Glutamatergic neuron (in vitro differentiated cells): Measurements from ENCODE around the gene BCAT1. TPM values are rescaled to one million over a fixed set of nuclear protein-coding genes. Genes with fewer than 3 reads are reported as not detected.
"Not testable (repeated sequence)": the region's sequence is repeated elsewhere in the genome, so short reads cannot be mapped to it uniquely, and the experiment has no call there.

Source experiments
- DNase-seq: peaks from one replicate; pipeline ENCODE4 v3.0.0; 2022
- H3K27ac Mint-ChIP-seq: one replicate; pipeline ENCODE4 v1.8.0; 2020; ENCODE audit warnings: mild to moderate bottlenecking, mixed read lengths, inconsistent platforms; ENCODE audit not compliant: unreplicated experiment
- H3K27me3 Mint-ChIP-seq: one replicate; pipeline ENCODE4 v1.8.0; 2020; ENCODE audit warnings: mild to moderate bottlenecking, moderate library complexity, mixed read lengths, inconsistent platforms; ENCODE audit not compliant: unreplicated experiment
- H3K36me3 Mint-ChIP-seq: one replicate; pipeline ENCODE4 v1.8.0; 2020; ENCODE audit warnings: mild to moderate bottlenecking, mixed read lengths, inconsistent platforms; ENCODE audit not compliant: unreplicated experiment
- H3K4me1 Mint-ChIP-seq: one replicate; pipeline ENCODE4 v1.8.0; 2020; ENCODE audit warnings: mild to moderate bottlenecking, low read depth, mixed read lengths, inconsistent platforms; ENCODE audit not compliant: unreplicated experiment
- H3K4me3 Mint-ChIP-seq: one replicate; pipeline ENCODE4 v1.8.0; 2020; ENCODE audit warnings: mild to moderate bottlenecking, mixed read lengths, inconsistent platforms; ENCODE audit not compliant: unreplicated experiment
- H3K9me3 Mint-ChIP-seq: one replicate; pipeline ENCODE4 v1.8.0; 2020; ENCODE audit warnings: mild to moderate bottlenecking, moderate library complexity, mixed read lengths, inconsistent platforms; ENCODE audit not compliant: unreplicated experiment
- total RNA-seq: library from RNA; stranded (reverse); fragmentation: NEBNext Ultra II Directional; extraction: Animal tissue kit (Norgen Biotek cat#: 25700); gene quantifications from one replicate; pipeline ENCODE4 v1.2.1, GENCODE V29; 2021; ENCODE audit not compliant: unreplicated experiment
- TF ChIP-seq, protein P1 (sequence below): fragments of 200-600 bp; sonication (generic); IDR thresholded peaks from one replicate; pipeline ENCODE4 v1.5.0; 2021; ENCODE audit not compliant: partially characterized antibody, unreplicated experiment

The BCAT1 gene
- total RNA-seq, 1 donor from 2014 or later: 401 TPM

DNA sequence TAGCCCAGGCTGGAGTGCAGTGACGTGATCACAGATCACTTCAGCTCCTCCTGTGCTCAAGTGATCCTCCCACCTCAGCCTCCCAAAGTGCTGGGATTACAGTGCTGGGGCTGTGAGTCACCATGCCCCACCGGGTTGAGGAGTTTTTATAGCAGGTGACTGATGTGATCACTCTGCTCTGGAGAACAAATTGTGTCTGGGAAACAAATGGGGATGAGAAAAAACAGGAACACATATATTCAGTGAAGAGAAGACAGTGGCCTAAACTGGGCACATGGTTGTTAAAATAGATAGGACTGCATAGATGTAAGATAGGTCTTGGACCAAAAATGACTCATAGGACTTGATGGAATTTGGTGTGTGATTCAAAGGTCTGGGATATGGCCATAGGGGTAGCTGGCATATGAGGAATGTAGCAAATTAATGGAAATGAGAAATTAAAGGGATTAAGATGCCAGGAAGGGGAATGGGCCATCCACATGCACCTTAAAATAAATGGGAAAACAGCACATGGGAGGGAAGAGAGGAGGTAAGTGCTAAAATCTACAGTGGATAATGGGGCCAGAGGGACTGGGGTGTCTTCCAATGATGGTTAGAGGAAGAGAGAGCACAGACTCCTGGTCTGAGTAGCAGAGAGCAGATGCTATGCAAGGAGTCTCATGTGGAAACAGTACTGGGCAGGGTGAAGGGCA lies 11.2 kb downstream of the BCAT1 start:
- Mint-ChIP-seq H3K4me3 (no peak overlapping the region), H3K36me3 (peaks cover 5% of the 10 kb centered on the region), H3K4me1 (peaks cover 14% of the 10 kb centered on the region), H3K27ac (no peak overlapping the region), H3K27me3 (peaks cover 1% of the 10 kb centered on the region), H3K9me3 (peaks cover 2% of the 10 kb centered on the region)
- no peak for DNase-seq
- TF ChIP-seq, protein P1, sequence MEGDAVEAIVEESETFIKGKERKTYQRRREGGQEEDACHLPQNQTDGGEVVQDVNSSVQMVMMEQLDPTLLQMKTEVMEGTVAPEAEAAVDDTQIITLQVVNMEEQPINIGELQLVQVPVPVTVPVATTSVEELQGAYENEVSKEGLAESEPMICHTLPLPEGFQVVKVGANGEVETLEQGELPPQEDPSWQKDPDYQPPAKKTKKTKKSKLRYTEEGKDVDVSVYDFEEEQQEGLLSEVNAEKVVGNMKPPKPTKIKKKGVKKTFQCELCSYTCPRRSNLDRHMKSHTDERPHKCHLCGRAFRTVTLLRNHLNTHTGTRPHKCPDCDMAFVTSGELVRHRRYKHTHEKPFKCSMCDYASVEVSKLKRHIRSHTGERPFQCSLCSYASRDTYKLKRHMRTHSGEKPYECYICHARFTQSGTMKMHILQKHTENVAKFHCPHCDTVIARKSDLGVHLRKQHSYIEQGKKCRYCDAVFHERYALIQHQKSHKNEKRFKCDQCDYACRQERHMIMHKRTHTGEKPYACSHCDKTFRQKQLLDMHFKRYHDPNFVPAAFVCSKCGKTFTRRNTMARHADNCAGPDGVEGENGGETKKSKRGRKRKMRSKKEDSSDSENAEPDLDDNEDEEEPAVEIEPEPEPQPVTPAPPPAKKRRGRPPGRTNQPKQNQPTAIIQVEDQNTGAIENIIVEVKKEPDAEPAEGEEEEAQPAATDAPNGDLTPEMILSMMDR: no peak

DNA sequence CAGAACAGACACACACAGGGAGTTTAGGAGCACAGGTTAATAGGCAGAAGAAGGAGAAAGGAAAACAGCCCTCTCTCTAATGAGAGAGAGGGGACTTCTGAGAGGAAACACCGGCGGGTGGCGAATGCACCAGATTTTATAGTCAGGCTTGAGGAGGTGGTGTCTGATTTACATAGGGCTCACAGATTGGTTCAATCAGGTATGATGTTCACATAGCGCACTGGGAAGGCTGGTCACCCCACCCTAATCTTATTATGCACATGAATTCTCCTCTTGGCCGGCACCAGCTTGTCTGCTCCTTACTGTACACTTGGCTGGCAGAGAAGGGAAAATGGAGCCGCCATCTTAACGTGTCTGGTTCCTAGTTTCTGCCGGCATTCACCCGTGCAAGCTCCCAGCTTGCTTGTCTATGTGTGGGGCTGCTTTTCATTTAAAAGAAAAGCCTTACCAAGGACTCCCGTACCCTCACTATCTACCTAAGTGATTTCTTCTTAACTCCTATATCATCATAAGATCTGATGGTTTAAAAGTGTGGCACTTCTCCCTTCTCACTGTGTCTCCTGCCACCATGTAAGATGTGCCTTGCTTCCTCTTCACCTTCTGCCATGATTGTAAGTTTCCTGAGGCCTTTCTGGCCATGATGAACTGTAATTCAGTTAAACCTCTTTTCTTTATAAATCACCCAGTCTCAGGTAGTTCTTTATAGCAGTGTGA lies 15.1 kb downstream of the BCAT1 start:
- Mint-ChIP-seq H3K36me3 (peaks cover 5% of the 10 kb centered on the region), H3K27me3 (peaks cover 9% of the 10 kb centered on the region), H3K4me3 (peak overlapping the region; percentile 37), H3K4me1 (peaks cover 9% of the 10 kb centered on the region), H3K9me3 (peaks cover 4% of the 10 kb centered on the region), H3K27ac (peak overlapping the region; percentile 40)
- no peak for DNase-seq
- TF ChIP-seq, protein P1: no peak

DNA sequence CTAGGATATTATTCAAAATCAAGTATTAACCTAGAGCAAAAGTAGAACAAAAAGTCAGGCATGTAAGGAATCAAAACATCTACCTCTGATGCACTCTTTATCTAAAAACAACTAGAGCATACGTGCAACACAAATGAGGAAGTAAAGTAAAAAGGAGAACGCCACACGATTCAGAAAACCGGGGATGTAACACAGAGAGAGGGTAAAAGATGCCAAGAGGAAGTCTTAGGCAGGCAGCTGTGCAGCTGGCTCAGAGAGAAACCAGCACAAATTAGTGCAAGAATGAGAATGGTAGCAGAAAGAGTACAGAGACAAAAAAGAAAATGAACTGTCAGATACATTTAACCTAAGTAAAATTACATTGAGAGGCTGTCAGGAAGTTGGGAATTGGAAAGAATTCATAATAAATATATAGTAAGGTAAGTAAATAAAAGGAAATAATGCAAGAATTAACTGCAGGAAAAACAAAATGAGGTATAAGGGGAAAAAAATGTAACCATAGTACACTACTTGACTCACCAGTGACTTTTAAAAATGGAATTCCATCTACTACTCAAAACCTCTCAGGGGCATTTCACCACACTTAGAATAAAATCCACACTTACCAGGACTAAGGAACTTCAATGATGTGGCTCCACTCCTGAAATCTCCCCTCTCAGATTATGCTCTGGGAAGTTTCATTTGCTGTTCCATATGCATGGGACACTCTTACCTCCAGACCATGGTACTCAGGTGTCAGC lies 17.1 kb downstream of the BCAT1 start:
- TF ChIP-seq, protein P1: no peak
- peak overlapping the region; percentile 74 for H3K27ac Mint-ChIP-seq
- DNase-seq: no peak
- peaks cover 21% of the 10 kb centered on the region for H3K4me1 Mint-ChIP-seq
- H3K9me3 Mint-ChIP-seq: peaks cover 7% of the 10 kb centered on the region
- peaks cover 10% of the 10 kb centered on the region for H3K27me3 Mint-ChIP-seq
- peaks cover 5% of the 10 kb centered on the region for H3K36me3 Mint-ChIP-seq
- peak overlapping the region; percentile 39 for H3K4me3 Mint-ChIP-seq

DNA sequence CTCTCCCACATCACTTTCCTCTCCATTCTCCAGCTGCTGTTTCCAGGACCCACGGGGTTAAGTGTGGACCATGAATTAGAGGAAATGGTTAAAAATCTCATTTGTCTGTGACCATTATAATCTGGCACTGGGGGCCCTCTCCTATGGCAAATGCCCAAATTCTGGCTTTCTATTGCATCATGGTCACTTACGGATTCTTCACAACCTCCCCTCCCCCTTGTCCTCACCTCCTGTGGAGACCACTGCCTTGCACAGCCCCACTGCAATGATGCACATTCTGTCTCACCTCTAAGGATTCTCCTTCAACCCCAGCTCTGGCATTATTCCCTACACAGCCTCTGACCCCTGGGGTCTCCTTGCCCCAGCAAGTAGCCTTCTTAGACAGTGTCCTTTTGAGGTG lies 18.9 kb downstream of the BCAT1 start:
- peak overlapping the region; percentile 59 for H3K27ac Mint-ChIP-seq
- H3K36me3 Mint-ChIP-seq: peaks cover 9% of the 10 kb centered on the region
- peaks cover 23% of the 10 kb centered on the region for H3K4me1 Mint-ChIP-seq
- H3K27me3 Mint-ChIP-seq: peaks cover 10% of the 10 kb centered on the region
- TF ChIP-seq, protein P1: no peak
- peaks cover 9% of the 10 kb centered on the region for H3K9me3 Mint-ChIP-seq
- peak overlapping the region; percentile 50 for H3K4me3 Mint-ChIP-seq
- no peak for DNase-seq

DNA sequence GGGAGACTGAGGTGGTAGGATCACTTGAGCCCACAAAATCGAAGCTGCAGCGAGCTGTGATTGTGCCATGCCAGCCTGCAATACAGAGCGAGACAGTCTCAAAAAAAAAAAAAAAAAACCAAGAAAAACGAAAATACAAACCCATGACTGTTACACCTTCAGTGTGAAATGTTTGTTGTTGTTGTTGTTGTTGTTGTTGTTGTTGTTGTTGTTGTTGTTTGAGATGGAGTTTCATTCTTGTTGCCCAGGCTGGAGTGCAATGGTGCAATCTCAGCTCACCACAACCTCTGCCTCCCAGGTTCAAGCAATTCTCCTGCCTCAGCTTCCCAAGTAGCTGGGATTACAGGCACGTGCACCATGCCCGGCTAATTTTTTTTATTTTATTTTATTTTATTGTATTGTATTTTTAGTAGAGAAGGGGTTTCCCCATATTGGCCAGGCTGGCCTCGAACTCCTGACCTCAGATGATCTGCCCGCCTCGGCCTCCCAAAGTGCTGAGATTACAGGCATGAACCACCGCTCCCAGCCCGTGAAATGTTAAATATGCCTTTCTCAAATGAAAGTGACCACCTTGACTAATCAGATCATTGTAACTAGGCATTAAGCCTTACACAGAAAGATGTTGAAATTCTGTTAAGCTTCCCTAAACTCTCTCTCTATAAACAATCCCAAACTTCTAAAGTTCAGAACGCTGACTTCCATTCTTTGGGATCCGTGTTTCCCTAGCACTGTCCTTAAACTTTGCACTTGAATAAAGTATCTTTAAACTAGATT lies 20.2 kb downstream of the BCAT1 start:
- Mint-ChIP-seq H3K4me3 (peak overlapping the region; percentile 38), H3K27ac (peak overlapping the region; percentile 28), H3K9me3 (peaks cover 11% of the 10 kb centered on the region), H3K4me1 (peaks cover 25% of the 10 kb centered on the region)
- H3K27me3 Mint-ChIP-seq, H3K36me3 Mint-ChIP-seq, DNase-seq: not testable (repeated sequence)
